GM19043 (cell line): ENCODE measurements around the gene FRAS1.
"Not testable (repeated sequence)": the region's sequence is repeated elsewhere in the genome, so short reads cannot be mapped to it uniquely, and the experiment has no call there.

Experiments used
- ATAC-seq: cut with Tn5 transposase; IDR thresholded peaks from one replicate; pipeline ENCODE4 v1.9.1; 2021; ENCODE audit warnings: low read depth; ENCODE audit not compliant: unreplicated experiment

The FRAS1 gene

GRCh38 chr4:78057600-78058550 is 752 bp downstream of the FRAS1 start:
- ATAC-seq = no peak

- ATAC-seq = no peak
Measured at GRCh38 chr4:78058591-78059523, 1.7 kb downstream of the FRAS1 start.

- ATAC-seq = no peak
Measured at GRCh38 chr4:78059524-78059889, 2.4 kb downstream of the FRAS1 start.

GRCh38 chr4:78059938-78060337 is 2.8 kb downstream of the FRAS1 start:
- ATAC-seq = no peak

GRCh38 chr4:78061939-78062570 is 4.9 kb downstream of the FRAS1 start:
- ATAC-seq = no peak

- ATAC-seq = no peak
Measured at GRCh38 chr4:78065508-78066192, 8.5 kb downstream of the FRAS1 start.

GRCh38 chr4:78068481-78068880 is 11.4 kb downstream of the FRAS1 start:
- ATAC-seq = no peak

GRCh38 chr4:78069319-78069718 is 12.2 kb downstream of the FRAS1 start:
- ATAC-seq = no peak

GRCh38 chr4:78069859-78070258 is 12.7 kb downstream of the FRAS1 start:
- no peak for ATAC-seq

GRCh38 chr4:78070731-78071282 is 13.7 kb downstream of the FRAS1 start:
- ATAC-seq = no peak

- ATAC-seq = no peak
Measured at GRCh38 chr4:78074759-78075158, 17.6 kb downstream of the FRAS1 start.

GRCh38 chr4:78075986-78076385 is 18.9 kb downstream of the FRAS1 start:
- no peak for ATAC-seq

GRCh38 chr4:78078101-78078500 is 21.0 kb downstream of the FRAS1 start:
- no peak for ATAC-seq

GRCh38 chr4:78079726-78080430 is 22.8 kb downstream of the FRAS1 start:
- ATAC-seq = no peak

- ATAC-seq = no peak
Measured at GRCh38 chr4:78081541-78081940, 24.4 kb downstream of the FRAS1 start.

GRCh38 chr4:78083035-78083434 is 25.9 kb downstream of the FRAS1 start:
- no peak for ATAC-seq

GRCh38 chr4:78091534-78091933 is 34.4 kb downstream of the FRAS1 start:
- ATAC-seq = no peak

GRCh38 chr4:78092350-78092749 is 35.2 kb downstream of the FRAS1 start:
- ATAC-seq = not testable (repeated sequence)

- ATAC-seq = no peak
Measured at GRCh38 chr4:78092850-78093249, 35.7 kb downstream of the FRAS1 start.
